NCI-H146 (cell line): Measurements from ENCODE around the gene ABHD15.

ENCODE experiments used
- DNase-seq: peaks from one replicate; lab custom pipeline; 2025; lab: John Stamatoyannopoulos, UW

The ABHD15 gene

DNA sequence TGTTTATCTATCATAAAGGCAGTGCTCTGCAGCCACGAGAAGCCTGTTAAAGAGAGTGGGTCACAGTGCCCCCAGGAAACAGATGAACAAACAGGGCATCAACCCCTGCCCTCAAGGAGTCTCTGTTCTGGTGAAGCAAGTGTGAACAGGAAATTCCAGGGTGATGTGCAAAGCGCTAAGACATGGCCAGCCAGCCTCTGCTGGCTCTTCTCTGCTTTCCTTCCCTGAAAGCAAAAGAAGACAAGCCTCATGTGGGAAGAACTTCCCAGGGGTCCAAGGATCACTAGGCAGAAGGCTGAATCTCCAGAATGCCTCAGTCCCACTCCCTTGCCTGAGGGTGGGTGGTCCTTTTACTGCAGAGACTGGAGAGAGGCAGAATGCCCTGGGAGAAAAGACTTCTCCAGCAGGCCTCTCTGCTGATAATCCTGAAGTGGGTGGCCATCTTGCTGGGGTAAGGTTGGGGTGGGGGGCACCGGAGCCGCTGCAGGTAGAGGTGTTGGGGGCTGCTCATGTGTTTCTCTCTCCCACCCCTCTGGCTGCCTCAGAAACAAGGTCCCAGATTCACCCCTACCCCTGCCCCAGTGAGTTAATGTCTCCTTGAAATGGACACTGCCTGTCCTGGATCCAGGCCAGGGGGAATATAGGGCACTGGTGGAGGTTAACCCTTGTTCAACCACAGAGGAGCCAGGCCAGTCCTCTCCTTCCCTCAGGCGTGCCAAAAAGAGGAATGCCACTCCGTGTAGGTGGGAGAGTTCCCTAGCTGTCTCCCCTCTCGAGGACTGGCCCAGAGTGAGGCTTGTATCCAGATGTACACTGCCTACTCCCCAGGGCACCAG lies 28.5 kb upstream of the ABHD15 start:
- DNase-seq: no peak

DNA sequence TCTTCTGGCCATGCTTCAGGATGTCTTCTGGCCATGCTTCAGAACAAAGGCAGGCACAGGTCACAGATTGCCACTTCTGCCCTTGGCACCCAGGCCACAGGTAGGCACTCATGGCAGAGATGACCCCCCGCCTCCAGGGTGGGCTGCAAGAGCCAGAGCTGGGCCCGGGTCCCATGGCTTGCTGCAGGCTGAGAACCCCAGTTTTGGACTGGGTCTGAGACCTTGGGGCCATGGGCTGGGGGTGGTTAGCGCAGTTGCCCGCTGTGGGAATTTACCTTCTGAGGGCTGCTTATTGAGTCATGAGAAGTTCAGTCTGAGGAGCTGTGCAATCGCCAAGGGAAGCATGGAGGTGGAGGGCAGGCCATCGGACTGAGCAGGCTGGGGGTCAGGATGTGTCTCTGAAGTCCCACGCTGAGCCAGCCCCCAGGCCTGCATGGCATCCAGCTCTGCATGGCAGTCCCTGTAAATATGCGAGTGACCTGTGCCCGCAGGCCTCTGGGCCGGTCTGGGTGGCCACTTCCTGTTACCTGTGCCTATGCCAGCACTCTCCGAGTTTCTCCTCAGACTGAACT lies 27.8 kb upstream of the ABHD15 start:
- no peak for DNase-seq

GRCh38 chr17:29593591-29594518 lies 27.0 kb upstream of the ABHD15 start:
- DNase-seq: peak; percentile 47

- peak; percentile 85 for DNase-seq
These were observed 26.2 kb upstream of the ABHD15 start, which contains the start of gene ANKRD13B for GRCh38 chr17:29592850-29593551. Gene ANKRD13B (plus strand): TSS chr17:29593132. CDS start chr17:29593622, 490 bp downstream.

DNA sequence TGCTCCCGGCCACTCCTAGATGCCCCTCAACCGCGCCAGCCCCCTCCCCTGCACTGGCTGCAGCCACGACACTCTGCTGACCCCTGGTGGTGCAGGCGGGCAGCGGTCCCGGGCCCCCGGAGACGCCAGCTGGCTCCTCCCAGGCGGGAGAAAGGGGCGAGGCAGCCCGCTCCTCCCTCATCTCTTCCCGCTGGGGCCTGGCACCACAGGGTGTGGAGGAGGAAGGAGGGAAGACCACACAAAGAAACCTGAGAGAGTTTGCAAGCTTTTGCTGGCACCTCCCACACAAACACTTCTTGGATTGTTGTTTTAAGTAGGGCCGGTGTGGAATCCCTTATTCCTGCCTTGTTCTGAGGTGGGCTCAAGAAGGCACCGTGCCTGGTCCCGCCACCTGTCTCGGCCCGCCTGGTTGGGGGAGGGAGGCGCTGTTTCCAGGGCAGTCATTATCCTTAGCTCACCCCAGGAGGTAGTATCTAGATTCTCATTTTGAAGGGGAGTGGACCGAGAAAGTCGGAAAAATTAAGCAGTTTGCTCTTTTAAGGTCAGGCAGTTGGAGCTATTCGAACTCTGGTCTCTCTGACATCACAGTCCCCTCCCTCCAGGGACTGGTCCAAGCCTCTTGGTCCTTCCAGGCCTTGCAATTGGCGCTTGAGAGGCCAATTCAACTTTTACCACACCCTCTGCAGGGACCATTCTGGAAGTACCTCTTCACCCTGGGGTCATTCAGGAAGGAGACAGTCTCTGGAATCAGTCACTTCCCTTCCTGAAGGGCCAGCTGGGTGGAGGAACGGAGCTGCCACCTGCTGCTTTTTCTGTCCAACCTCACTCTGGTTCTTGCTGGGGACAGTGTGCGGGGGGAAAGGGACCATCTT lies 25.1 kb upstream of the ABHD15 start:
- DNase-seq: peak; percentile 93

DNA sequence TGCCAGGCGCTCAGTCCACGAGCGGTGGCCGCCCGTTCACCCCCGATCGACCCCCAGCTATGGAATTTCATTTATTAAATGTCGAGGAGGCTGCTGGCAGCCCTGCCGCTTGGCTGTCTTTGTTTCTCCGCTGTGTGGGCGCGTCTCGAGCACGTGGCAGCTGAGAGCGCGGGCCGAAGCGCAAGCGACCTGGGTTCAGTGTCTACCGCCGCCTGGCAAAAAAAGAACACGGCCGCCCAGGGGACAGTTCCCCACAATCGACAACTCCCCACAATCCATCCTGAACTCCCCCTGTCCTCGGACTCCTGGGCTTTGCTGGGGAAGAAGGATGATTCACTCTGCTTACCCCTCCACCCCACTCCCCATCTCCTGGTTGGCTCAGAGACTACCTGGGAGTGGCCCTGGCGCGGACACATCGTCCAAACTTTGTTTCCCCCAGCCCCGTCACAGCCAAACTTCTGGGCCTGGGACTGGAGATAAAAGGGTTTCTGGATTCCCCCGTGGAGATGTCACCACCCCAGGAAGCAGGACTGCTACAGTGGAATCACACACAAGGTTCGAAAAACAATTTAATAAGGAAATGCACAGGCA lies 24.4 kb upstream of the ABHD15 start:
- peak; percentile 81 for DNase-seq

DNA sequence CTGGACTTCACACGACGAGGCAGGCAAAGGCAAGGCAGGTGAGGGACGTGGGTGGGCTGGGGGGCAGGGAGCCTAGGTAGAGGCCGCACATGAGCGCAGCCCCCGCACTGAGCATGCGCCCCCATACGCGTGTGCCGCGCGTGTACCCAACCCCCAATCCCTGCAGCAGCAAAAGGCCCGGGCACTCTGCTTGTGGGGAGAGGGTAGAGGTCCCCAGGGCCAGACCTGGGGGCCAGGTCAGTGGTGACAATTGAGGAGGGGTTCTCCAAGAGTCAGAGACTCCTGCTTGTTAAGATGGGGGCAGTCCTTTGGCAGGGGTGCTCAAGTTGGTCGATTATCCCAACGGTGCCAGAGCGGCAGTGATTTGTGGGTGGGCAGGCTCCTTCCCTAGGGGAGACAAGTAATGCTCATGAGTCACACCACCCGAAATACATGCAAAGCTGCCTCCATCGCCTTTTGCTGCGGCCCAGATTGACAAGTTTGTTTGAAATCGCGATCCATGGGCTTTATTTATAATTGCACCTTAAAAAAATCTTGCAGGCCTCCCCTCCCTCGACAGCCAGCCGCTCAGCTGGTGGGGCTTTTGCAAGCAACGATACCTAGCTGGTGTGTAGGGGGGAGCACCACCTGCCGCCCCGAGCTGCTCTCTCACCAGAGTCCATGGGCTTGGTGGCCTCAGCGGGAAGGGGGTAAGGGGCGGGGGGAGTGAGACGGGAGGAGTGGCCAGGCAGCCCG lies 23.7 kb upstream of the ABHD15 start:
- DNase-seq: peak; percentile 75

DNA sequence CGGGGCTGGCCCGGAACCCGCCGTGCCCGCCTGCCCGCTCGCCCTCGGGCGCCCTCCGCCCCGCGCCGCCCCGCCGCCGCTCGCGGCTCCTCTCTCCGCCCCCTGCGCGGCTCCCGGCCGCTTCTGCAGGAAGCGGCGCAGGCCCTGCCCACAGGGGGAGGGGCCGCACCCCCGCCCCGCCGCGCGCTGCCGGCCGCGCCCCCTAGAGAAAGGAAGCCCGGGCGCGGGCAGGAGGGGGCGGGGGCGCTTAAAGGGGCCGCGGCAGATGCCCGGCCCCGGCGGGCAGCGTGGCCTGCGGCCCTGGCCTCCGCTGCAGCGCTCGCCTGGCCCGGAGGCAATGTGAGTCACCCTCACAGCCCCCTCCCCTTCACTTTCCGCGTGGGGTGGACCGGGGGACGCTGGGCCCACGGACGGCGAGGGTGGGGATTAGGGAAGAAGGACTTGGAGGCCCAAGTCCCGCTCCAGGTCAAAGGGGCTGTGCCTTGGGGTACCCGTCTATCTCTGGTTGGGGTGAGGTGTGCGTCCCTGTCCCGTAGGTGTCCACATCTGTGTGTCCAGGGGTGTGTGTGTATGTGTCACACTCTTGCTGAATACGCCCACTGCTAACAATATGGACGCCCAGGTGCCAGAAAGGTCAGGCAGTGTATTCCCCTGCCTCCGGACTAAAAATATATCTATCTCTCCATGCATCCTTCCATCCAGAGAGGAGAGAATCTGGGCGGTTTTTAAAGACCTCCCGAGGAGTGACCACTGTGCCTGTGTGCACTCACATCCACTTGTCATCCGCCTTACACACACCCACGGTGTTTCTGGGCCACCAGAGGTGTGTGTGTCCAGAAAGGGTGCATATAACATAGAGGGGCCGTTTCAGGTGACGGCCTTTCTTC lies 22.9 kb upstream of the ABHD15 start, which contains the start of gene GIT1:
Gene GIT1, minus strand, starts transcription at position 125 of the 887 bp plus-strand sequence. CDS start 270 bp downstream, outside the sequence.
- peak; percentile 91 for DNase-seq

DNA sequence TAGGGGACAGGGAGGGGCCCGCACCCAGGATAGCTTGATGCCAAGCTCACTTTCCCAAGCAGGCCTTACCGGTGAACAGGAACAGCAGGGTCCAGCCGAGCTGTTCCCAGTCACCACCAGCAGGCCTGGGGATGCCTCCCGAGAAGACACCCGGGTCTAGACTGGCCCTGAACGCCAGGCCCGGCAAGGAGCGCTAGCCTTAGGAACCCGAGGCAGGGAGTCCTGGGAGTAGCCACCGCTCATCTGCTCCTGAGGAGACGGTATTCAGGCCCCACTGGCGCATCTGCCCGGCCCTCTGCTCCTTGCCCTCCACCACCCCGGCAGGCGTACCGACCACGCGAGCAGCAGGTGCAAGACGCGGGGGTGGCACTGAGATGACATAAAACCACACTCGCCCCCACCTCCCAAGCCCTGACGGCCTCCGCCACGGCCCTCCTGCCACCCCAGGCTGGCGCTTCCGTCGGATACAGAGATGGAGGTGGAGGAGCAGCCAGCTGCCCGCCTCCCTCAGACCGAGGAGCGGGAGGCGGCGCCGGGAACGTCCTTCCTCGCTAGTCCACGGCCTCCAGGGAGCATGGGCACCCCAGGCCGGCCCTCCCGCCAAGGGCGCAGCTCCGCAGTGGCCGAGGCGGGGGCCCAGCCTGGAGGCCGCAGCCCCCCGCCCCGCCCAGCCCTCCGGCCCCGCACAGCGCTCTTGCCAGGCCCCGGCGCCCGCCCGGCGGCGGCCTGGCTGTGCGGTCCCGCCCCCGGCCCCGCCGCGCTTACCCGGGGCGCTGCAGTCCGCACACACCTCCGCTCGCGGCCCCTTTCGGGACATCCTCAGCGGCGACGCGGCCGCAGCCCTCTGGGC lies 21.9 kb upstream of the ABHD15 start:
- peak; percentile 55 for DNase-seq

- DNase-seq: no peak
These were observed 21.3 kb upstream of the ABHD15 start for GRCh38 chr17:29588017-29588561.

DNA sequence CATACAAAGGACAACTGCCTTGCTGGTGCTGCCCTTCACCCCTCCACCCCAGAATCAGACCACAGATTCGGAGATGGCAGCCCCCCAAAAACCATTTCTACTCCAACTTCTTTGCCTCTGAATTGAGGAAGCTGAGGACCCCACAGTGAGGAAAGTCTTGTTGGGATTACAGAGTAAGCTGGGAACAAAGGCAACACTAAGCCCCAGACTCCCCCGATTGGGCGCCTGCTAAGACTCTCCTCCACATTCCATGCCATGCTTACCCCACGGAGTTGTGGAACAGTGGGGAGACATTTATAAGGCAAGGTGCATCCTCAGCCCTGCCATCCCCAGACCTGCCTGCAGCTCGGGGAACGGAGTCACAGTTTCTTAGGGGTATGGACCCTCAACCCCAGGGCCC lies 20.8 kb upstream of the ABHD15 start:
- no peak for DNase-seq

DNA sequence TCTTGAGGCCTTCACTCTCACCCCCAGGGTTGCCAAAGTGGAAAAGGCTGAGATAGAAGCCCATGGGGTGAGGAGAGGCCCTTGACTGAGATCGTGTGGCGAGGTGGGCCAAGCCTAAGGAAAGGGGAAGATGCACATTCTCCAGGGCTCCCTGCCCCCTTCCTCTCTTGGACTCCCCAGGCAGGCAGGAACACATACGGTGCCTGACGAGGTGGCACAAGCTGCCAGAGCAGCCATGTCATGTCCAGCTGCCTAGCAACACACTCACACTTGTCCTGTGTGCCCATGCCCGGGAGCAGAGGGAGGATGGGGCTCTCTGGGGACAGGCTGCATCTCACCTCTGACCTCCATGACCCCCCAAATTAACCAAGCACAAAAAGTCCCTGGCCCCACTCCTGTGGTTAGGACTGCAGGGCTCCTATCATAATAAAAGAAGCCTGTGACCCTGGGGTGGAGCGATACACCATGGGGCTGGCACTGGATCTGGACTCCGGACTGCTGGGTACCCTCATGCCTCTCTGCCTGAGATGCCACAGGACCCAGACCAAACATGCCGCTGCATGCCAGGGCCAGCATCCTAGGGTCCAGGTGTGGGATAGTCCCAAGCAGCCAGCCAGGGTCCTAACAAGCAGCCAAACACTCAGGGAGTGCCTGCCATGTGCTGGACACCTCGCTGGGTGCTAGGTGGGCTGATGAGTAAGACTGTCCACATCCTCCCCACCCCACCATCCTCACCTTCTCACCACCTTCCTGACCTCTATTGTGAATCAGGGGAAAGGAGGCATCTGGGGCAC lies 20.0 kb upstream of the ABHD15 start:
- DNase-seq: no peak

GRCh38 chr17:29585080-29585751 lies 18.4 kb upstream of the ABHD15 start:
- DNase-seq: no peak

DNA sequence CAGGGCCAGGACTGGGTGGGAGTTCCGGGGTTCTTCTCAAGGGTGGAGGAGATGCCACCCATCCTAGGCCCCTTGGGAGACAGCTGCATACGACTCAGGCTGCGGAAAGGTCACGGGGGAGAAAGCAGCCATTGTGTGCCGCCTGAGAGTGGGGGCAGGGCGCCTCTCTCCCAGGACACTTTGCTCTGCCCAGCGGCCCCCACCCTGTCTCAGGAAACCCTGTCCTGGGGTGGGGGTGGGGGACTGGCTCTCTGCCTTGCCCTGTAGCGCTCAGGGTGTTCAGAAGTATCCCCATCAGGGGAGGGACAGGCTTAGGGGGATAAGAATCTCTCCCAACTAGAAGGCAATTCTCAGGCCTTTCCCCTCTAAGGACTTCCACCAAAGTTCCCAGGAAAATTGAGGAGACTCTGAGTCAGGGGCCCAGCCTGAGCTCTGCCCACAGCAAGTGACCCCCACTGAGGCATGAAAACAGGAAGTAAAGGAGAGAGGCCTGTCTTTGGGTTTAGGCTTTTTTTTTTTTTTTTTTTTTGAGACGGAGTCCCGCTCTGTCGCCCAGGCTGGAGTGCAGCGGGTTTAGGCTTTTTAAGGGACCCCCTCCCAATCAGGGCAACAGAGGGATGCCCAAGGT lies 17.7 kb upstream of the ABHD15 start:
- DNase-seq: no peak
